Ovary (tissue), 3 donors: ENCODE results near the gene KRT86.

Experiments
- EP300 ChIP-seq: sonication (generic); formaldehyde crosslinking; IDR thresholded peaks from one replicate; pipeline ENCODE4 v1.6.1; 2017; ENCODE audit warnings: antibody characterized with exemption
- POLR2A ChIP-seq: fragments of 450-650 bp; IDR thresholded peaks from one replicate; pipeline ENCODE4 v1.6.1; 2017; ENCODE audit warnings: antibody characterized with exemption, mild to moderate bottlenecking, moderate library complexity
- TF ChIP-seq, protein P1 (sequence below), 3 donors: fragments of 450-650 bp in 2 of 3; fragments of 200-600 bp in 1 of 3; IDR thresholded peaks; one replicate each; pipeline versions ENCODE4 v1.5.1 to v1.8.0; 2016 to 2022; ENCODE audit warnings: antibody characterized with exemption in 3 of 3, mild to moderate bottlenecking in 1 of 3
- donor health status: DM: no; HTN: no; CAD: no.

DNA sequence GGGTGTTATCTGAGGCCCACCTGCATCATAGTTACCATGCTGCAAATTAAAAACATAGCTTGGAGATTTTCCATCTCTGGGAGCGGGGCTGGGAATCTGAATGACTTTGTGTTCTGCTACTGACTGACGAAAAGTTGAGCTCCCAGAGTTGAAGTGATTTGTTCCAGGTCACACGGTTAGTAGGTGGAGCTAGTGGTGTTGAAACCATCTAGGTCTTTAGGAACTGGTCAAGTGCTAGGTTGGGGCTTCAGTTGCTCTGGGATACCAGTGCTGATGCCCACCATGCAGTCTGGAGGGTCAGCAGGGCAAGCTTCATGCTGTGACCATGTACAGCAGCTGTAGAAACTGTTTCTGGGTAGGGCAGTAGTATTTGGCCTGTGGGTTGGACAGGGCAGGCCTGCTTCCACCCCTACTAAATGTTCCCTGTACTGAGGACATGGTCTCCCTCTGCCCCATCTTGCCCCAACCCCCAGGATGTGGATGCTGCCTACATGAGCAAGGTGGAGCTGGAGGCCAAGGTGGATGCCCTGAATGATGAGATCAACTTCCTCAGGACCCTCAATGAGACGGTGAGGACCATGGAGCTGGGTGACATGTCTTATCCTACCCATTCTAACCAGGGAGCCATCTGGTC, 36.1 kb upstream of the KRT86 start:
- TF ChIP-seq, protein P1, sequence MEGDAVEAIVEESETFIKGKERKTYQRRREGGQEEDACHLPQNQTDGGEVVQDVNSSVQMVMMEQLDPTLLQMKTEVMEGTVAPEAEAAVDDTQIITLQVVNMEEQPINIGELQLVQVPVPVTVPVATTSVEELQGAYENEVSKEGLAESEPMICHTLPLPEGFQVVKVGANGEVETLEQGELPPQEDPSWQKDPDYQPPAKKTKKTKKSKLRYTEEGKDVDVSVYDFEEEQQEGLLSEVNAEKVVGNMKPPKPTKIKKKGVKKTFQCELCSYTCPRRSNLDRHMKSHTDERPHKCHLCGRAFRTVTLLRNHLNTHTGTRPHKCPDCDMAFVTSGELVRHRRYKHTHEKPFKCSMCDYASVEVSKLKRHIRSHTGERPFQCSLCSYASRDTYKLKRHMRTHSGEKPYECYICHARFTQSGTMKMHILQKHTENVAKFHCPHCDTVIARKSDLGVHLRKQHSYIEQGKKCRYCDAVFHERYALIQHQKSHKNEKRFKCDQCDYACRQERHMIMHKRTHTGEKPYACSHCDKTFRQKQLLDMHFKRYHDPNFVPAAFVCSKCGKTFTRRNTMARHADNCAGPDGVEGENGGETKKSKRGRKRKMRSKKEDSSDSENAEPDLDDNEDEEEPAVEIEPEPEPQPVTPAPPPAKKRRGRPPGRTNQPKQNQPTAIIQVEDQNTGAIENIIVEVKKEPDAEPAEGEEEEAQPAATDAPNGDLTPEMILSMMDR (IDR thresholded peaks at IDR 0.05) = no peak
- TF ChIP-seq POLR2A = no peak
- no peak for TF ChIP-seq EP300
